Stimulated activated CD4-positive, alpha-beta T cell treated with anti-CD3 and anti-CD28 coated beads, Interleukin-1b, Interleukin-23, amount 100 ng/mL, for 48 hours (primary cell): Measurements from ENCODE around the gene DIAPH1.

Source experiments
- DNase-seq: peaks from one replicate; pipeline ENCODE4 v3.0.0-alpha.2; 2020

Gene DIAPH1

DNA sequence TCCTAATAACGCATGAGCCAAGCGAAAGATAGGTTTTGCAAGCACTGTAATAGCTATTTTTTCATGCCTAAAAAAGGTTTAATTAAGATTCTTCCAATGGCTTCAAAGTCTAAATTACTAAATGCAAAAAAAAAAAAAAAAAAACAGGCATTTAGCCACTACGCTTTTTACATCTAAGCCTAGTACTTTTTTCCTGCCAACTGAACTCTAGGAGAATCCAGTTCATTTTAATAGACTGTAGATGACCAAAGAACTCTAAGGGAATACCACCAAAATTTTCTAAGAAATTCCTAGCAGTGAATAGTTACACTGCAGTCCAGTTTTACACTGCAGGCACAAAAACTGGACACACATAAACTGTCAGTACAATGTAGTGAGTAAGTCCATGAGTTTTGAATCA lies 9.8 kb downstream of the DIAPH1 start:
- no peak for DNase-seq

DNA sequence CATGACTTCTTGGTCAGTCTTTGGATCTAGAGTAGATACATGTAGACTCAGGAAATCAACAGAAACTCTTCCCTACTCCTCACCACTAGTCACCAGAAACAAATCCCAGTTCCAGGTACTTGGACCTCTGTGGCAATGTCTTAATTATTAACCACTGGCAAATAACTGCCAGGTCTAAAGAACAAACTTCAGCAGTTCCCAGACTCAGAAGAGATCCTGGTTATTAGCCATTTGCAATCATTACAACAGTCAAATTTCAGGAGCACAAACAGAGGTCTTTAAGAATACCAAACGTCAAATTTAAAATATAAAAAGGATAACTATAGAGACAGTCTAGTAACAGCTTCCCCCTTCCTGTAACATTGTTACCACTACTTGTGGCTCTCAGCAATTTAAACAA lies 10.2 kb downstream of the DIAPH1 start:
- DNase-seq, result no peak

DNA sequence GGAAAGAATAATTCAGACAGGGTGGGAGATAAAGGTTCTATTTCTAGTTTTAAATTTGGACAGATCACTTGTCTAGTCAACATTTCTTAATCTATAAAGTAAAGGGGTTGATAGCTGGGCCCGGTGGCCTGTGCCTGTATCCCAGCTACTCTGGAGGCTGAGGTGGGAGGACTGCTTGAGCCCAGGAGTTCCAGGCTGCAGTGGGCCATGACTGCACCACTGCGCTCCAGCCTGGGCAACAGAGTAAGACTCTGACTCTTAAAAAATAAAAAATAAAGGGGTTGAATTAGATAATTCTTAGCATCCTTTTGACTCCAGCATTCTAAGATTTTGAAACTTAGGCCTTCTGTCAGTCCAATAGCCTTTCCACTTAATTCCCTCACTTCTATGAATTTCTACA lies 10.8 kb downstream of the DIAPH1 start:
- DNase-seq, result no peak

DNA sequence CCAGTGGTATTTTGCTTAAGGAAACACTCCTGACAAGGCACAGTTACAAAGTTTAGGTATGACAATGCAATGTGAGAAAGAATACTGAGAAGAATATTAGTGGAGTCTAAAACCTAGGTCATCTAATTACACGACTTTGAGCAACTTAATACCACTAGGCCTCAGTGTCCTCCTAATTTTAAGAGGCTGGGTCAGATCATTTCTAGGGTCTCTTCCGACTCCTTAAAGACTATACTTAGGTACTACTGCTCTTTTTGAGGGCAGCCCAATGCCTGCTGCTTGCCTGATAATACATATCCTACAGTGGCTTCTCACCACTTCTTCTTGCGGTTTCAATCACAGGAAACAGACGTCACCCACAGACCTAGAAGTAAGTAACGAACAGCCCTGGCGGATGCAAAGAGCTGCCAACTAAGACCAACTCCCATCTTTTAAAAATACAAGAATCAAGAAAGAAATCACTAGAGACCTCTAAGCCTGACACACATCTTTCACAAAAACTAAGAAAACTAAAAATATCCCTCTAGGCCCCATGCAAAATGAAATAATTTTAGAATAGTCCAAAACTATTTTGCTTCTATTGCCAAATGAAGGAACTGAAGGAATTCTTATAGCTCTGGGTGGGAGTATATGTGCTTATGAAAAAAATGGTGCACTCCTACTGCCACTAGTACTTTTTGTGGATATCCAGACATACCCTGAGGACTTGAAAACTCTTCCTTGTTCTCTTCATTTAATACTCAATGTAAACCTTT lies 13.1 kb downstream of the DIAPH1 start:
- DNase-seq, result peak; percentile 69

DNA sequence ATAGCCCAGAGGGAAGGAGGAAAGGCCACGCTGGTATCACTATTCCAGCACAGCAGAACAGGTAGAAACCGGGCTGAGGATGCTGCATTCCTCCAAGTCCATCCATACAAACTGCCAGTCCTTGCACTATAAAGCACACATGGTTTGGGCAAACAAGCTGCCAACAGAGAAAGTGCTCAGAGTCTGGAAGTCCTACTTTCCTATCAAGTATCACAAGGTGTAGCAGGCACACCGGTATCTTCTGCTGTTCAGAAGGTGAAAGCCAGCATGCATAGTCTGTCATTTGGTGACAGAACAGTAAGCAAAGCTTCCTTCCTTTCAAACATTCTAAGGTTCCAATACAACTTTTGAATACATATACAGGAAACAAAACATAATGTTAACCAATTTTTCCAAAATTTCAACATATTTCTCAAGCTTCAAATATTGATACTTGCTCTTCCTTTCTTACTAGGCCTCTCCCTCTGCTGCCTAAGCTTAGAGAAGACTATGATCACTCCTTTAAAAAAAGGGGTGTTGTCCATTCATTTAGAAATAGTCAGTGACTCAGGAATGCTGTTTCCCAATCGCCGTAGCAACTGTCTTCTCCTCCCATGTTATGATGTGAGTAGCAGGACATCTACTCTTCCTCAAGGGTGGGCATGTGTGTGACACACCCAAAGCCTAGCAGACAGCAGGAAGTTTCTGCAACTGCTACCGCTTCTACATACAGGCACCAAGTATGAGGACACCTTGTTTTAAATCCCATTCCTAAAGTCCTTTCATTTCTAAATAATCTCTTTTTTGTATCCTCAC lies 14.7 kb downstream of the DIAPH1 start:
- DNase-seq, result peak; percentile 21

DNA sequence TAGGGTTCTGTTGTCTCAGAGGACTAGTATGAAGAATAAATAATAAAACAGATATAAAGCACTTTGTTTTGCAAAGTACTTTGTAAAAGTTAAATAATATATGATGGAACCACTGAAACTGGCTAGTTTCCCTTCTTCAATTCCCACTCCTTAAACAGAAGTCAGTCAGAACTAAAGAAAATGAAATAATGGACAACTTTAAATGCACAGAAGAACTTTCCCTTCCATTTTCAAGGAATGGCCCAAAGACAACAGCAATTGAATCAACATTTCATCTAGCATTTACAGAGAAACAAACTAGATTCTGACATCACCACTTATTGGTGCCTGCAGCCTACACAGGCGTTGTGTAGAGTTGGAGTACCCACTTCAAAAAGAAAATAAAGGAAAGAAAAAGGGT lies 16.2 kb downstream of the DIAPH1 start:
- DNase-seq, result no peak

DNA sequence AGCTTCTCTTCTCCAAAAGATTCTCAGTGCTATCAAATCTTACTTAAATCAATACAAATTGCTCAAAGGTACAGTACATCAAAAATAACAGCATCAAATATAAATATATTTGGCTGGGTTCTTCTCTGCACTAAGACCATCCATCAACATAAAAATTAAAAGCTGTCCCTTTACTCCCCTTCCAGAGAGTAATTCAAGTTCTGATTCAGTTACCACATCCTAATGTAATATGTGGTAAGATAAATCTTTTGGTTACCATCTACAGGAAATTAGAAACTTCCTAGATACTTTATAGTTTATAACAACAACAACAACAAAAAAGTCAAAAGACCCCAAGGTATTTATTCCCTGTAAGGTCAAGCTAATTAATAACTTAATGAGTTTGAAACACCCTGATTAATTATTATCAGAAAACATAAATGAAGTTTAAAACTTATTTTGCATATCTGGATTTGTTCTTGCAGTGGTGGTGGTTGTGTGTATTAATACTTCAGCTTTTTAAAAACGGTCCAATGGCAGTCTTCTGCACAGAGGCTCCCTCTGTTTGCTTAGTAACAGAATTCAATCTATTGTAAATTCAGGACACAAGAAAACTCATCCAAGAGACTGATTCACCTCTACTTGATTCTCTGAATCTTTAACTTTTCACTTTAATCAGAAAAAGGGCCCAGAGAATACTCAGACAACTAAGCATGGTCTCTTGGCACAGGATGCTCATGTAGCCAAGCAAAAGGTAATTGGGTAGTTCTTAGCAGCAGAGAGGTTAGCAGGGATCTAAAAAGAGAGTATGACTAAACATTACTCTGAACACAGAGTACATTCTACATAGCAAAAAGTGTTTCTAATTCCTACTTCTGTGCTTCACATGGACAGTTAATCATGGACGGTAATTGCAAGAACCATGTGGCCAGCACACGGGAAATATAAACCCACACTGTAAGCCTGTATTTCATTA lies 20.1 kb downstream of the DIAPH1 start:
- DNase-seq, result no peak

DNA sequence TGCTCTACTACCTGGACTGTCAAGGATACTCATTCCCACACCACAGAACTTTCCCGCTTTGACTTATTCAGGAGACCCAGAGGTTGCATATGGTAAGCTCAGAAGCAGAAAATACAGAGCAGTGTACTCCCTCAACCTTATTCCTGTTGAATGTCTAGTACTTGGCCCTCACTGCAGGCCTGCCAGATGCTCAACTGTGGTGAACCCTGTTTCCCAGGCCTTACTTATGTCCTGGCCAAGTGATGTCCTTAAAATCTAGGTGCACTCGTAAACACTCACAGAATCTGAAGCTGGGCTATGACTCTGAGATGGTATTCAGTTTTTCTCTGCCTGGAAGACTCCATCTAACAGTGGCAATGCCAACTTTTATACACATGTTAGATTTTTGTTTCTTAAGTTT lies 21.0 kb downstream of the DIAPH1 start:
- DNase-seq, result no peak

DNA sequence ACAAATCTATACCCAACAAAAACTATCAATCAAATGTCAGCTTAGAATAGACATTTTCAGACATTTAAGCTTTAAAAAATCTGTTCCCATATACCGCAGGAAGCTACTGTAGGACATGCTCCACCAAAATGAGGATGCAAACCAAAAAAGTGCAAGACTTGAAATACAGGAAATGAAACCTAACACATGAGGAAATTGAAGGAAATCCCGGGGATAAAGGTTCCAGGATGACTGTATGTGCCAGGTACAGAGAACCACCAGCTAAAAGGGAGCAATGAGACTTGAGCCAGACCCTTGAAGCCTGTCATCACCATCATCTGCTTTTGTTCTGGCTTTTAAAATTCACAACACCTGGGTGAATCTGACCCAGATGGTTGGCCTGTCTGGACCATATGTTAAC lies 21.4 kb downstream of the DIAPH1 start:
- DNase-seq, result no peak

DNA sequence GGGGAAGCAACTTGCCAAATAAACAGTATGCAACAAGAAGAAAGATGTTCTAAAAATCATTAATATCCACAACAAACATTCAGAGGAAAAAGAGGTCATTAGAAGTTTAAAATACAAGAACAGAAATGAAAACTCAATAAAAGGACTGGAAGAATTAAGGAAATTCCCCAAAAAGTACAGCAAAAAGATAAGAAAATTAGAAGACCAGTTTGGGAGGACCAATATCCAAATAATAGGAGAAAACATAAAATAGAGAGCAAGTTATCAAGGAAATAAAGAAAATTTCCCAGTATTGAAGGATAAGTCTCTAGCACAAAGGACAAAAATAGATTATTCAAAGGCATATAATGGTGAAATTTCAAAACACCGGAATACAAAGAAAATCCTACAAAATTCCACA lies 21.9 kb downstream of the DIAPH1 start:
- no peak for DNase-seq

DNA sequence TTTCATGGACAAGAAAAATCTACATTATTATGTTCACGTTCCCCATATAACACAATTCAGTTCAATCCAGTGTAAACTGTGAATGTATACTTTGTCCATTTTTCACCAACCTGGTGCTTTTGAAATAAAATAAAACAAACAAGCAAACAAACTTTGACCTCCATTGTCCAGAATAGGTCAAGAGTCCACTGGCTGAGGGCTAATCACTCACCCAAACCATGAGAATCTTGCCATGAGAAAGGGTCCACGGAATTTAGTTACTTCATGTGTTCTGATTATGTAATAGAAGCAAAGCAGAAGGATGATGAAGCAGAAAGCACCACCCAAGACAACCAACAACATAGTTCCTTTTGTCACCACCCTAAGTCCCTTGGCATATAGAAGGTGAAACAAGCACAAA lies 28.7 kb downstream of the DIAPH1 start:
- DNase-seq, result no peak

DNA sequence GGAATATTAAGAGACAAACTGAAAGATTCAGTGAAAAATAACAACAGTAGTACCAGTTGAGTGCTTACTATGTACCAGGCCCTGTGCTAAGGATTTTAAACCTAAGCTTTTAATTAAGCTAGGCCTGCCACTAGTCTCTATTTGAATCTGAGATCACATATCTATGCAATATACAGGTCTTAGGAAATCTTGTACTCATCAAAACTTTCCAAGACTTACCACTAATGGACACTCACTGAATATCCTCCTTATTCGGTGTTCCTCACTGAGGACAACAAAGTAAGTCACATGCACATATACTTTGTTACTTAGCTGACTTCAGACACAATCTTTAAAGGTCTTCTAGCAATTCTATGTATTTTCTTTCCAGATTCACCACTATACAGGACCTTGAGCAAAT lies 32.6 kb downstream of the DIAPH1 start:
- no peak for DNase-seq

DNA sequence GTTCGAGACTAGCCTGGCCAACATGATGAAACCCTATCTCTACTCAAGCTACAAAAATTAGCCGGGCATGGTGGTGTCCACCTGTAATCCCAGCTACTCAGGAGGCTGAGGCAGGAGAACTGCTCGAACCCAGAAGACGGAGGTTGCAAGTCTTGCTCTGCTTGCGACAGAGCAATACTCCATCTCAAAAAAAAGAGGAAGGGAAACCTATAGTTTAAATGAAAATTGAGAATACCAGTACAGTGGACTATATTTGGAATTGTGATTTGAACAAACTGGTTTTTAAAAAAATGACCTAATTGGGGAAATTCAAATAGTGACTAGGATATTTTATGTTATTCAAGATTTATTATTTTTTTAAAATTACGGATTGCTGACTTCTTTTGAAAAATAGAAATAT lies 33.2 kb downstream of the DIAPH1 start:
- DNase-seq, result no peak

DNA sequence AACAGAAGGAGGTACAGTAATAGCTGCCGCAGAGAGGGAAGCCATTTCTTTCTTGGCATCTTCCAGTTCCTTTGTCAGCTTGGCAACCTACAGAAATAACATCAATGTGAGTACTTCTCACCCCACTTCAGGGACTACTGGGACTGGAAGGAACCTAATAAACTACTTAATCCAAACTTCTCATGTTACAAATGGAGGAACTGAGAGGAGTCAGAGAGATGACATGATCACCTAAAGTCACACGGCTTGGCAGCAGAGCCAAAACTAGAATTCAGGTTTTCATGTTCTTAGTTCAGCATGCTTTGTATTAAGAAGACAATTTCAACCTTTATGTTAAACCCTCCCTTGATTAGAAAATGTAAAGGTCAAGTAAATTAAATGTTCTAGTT lies 44.7 kb downstream of the DIAPH1 start:
- no peak for DNase-seq

DNA sequence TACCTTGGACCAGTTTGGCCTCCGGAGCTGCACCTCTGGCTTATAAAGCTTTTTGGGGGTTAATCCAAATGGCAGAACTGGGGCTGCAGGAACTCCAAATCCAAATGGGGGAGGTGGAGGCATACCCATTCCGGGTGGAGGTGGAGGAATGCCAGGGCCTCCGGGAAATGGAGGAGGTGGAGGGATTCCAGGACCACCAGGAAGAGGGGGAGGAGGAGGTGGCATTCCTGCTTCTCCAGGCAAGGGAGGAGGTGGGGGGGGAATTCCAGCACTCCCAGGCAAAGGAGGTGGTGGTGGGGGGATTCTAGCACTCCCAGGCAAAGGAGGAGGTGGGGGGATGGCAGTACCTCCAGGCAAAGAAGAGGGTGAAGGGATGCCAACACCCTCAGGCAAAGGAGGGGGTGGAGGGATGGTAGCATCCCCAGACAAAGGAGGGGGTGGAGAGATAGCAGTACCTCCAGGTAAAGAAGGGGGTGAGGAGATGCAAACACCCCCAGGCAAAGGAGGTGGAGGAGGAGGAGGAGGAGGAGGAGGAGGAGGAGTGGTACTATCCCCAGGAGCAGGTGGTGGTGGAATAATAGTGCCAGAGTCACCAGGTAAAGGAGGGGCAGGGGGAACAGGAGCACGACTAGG lies 45.2 kb downstream of the DIAPH1 start:
- DNase-seq, result no peak

DNA sequence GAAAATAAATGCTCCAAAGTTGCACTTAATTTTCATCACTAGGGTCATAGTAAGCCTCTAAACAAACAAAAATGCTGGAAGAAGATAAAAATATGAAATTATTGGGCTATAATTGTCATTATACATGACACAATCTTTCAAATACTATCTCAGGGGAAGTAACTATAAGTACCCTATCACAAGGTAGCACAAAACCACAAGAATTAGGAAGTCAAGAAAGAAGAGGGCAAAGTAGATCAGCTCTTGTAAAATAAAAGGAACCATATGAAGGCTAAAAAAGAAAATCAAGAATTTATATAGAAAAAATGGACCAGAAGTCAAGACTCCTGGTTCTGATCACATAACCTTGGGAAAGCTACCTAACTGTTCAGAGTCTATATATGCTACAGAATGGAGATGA lies 48.1 kb downstream of the DIAPH1 start:
- DNase-seq, result no peak

DNA sequence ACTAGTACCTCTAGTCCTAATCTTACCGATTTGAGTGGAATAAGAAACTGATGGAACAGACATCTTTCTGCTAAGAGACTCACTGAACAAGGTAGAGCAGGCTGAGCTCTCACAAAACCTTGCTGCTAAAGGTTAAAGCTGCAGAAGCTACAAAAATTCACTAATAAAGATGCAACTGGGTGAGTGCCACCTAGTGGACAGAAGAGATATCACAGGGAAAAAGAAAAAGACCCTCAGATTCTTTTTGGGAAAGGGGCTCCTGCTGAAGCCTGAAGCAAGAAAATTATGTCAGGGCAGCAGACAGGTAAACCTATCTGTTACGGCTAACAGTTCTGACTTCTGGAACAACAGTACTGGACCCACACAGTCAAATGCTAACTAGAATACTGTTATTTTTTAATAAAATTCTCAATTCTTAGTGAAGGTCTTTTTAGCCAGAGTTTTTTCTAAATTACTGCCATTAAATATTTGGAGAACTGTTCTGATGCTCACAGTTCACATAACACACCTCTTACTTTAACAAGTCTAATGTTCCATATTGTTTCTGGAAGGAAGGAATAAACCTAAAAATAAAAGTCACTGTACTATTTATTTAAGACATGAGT lies 51.2 kb downstream of the DIAPH1 start:
- DNase-seq, result no peak

DNA sequence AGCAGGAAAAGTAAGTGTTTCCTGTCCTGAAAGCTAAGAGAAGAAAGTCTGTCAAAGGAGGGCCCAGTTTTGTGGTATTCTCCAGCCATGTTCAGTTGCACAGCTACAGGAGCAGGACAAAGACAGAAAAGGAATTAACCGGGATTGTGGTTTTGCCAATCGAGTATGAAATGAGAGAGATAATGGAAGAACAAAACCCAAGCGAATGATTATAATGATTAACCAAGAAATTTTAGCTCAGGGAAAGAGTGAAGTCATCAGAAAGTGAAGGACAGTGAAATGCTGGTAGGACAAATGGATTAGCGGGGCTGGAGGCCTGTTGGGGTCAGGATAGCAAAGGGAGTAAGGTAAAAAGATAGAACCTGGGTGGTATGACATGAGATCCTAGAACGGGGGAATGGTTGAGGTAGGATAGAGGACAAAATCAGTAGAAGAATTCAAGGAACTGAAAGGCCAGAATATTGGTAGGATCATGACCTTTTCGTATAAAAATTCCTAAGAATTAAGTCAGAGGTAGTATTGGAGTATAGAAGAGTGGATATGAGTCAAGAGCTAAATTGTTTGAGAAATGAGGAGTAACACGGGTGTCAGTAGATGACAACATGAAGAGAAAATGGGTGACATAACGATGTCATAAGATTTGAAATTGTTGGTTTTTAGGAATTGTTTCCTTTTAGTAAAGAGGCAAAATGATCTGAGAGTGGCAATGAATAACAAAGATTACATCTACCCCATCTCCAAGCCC lies 52.8 kb downstream of the DIAPH1 start:
- DNase-seq, result no peak

DNA sequence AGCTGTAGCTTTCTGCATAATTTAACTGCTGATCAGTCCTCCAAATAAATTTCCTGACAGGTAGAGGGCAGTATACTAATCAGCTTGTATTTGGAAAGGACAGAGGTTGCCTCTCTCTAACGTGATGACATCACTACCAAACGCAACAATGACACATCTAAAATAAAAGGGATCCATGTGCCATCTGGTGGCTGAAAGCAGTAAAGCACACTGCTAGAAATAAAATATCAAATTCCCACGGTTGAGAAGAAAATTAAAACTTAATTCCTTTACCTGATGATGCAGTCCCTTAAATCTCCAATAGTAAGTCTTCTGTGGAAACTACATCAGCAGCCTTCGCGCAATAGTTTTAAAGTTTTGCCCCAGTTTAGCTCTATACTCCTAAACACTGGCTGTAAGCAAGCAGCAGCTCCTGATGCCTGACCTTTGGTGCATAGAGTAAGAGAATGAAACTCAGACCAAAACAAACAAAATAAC lies 54.5 kb downstream of the DIAPH1 start:
- DNase-seq, result peak; percentile 55

DNA sequence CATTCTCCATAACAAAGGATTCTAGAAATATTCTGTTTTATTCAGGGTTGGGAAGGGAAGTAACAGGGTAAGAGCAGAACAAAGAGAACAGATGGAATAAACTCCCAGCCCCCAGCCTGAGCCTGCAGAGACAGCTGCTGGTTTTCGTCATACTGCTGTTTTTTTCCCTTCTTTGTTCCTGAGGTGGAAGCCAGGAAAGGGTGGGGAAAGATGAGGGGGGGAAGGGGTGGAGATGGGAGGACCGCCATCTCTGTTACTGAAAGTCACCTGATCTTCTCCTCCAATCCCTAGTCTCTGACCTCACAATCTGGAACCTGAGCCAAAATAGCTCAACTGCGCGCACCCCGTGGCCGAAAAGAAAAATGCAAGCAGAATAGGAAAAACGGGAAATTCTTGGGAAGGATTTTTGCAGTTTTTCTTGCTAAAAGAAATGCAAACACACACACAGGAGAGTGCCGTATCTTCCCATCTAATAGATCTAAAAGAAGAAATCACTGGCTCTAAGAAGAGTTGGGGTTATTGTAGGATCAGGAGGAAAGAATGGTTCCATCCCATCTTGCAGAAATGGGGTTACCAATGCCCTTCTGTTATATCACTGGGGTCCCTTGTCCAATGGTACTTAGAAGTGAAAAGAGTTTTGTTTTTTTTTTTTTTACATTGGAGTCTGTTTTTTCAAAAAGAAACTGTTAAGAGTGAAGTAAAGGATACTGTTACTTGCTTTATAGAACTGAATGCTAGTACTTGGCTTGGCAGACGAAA lies 57.9 kb downstream of the DIAPH1 start:
- DNase-seq, result no peak

DNA sequence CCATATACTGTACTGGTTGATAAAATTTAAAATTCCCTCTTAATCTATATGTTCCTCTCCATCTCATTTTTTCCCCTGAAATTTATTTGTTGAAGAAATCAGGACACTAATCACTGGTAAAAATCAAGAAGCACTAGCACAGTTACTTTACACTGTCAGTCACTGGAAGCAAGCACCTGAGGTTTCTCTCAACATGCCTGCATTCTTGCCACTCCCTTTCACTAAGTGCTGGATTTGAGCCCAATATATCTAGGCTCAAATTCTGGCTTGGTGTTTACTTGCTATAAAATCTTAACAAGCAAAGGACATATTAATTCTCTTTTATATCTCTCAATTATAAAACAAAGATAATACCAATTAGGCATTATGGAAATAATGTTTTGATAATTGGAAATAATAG lies 58.6 kb downstream of the DIAPH1 start:
- DNase-seq, result no peak
